HL-60/S4 (cell line): ENCODE measurements around the gene TRABD2B.

Experiments
- in situ Hi-C: fragments of 300-500 bp; cut with MboI; formaldehyde crosslinking; loops from 2 replicates; pipeline ENCODE4 v1.14.3; 2022; ENCODE audit warnings: low sequenced_read_pairs

Gene TRABD2B

GRCh38 chr1:47783638-47784496 is 213.3 kb downstream of the TRABD2B start:
- in situ Hi-C loops, result no loop called here

GRCh38 chr1:47782414-47783166 is 214.6 kb downstream of the TRABD2B start:
- in situ Hi-C loops, result no loop called here

GRCh38 chr1:47781171-47781959 is 215.8 kb downstream of the TRABD2B start:
- in situ Hi-C loops, result no loop called here

- in situ Hi-C loops, result no loop called here
Observed at GRCh38 chr1:47780469-47780995, 216.7 kb downstream of the TRABD2B start.

- in situ Hi-C loops, result no loop called here
Observed at GRCh38 chr1:47779613-47780012, 217.6 kb downstream of the TRABD2B start.

- in situ Hi-C loops, result no loop called here
Observed at GRCh38 chr1:47778280-47778679, 218.9 kb downstream of the TRABD2B start.

- in situ Hi-C loops, result no loop called here
Observed at GRCh38 chr1:47777322-47777721, 219.9 kb downstream of the TRABD2B start.

- in situ Hi-C loops, result no loop called here
Observed at GRCh38 chr1:47776667-47777131, 220.5 kb downstream of the TRABD2B start.

GRCh38 chr1:47774986-47775834 is 222.0 kb downstream of the TRABD2B start:
- in situ Hi-C loops, result no loop called here

GRCh38 chr1:47772960-47773682 is 224.1 kb downstream of the TRABD2B start:
- in situ Hi-C loops, result no loop called here

- in situ Hi-C loops, result no loop called here
Observed at GRCh38 chr1:47772281-47772680, 224.9 kb downstream of the TRABD2B start.

GRCh38 chr1:47771751-47772150 is 225.4 kb downstream of the TRABD2B start:
- in situ Hi-C loops, result no loop called here

- in situ Hi-C loops, result no loop called here
Observed at GRCh38 chr1:47769983-47770382, 227.2 kb downstream of the TRABD2B start.

GRCh38 chr1:47769295-47769694 is 227.9 kb downstream of the TRABD2B start:
- in situ Hi-C loops, result no loop called here

- in situ Hi-C loops, result no loop called here
Observed at GRCh38 chr1:47767741-47768100, 229.5 kb downstream of the TRABD2B start.

- in situ Hi-C loops, result no loop called here
Observed at GRCh38 chr1:47766832-47767740, 230.1 kb downstream of the TRABD2B start.

GRCh38 chr1:47765742-47766485 is 231.3 kb downstream of the TRABD2B start:
- in situ Hi-C loops, result no loop called here

- in situ Hi-C loops, result no loop called here
Observed at GRCh38 chr1:47765236-47765635, 231.9 kb downstream of the TRABD2B start.
